AG09319 (cell line): ENCODE measurements around the gene PUM1.

Experiments used
- DNase-seq: peaks from one replicate; pipeline ENCODE4 v3.0.0-alpha.2; 2010; ENCODE audit warnings: low read depth; ENCODE audit errors: extremely low read depth
- CTCF ChIP-seq: IDR thresholded peaks from 2 replicates; pipeline ENCODE4 v1.5.1; 2011; ENCODE audit warnings: low read depth, mild to moderate bottlenecking, inconsistent platforms, low read length, moderate library complexity

PUM1 gene

GRCh38 chr1:31065310-31066217, at the start of gene PUM1:
Gene PUM1, minus strand, starts transcription at chr1:31065717. Its CDS starts 6,151 bp downstream, at chr1:31059566.
- TF ChIP-seq CTCF: no peak
- peak; percentile 94 for DNase-seq

- TF ChIP-seq CTCF: no peak
- no peak for DNase-seq
Observed at GRCh38 chr1:31112266-31112935, 46.9 kb upstream of the PUM1 start.

GRCh38 chr1:31111290-31111951, 45.9 kb upstream of the PUM1 start:
- DNase-seq: no peak

GRCh38 chr1:31110846-31111245, 45.3 kb upstream of the PUM1 start:
- TF ChIP-seq CTCF: no peak
- no peak for DNase-seq

More at GRCh38 chr1:31111290-31111951, 45.9 kb upstream of the PUM1 start:
- TF ChIP-seq CTCF: no peak

GRCh38 chr1:31108861-31109260, 43.3 kb upstream of the PUM1 start:
- DNase-seq: no peak
- TF ChIP-seq CTCF: no peak

GRCh38 chr1:31105646-31106045, 40.1 kb upstream of the PUM1 start:
- no peak for DNase-seq
- TF ChIP-seq CTCF: no peak
